Skeletal muscle cell (primary cell): Measurements from ENCODE around the gene ARRDC2.
"Not testable (repeated sequence)": the region's sequence is repeated elsewhere in the genome, so short reads cannot be mapped to it uniquely, and the experiment has no call there.

Experiments
- DNase-seq: peaks from one replicate; pipeline ENCODE4 v3.0.0-alpha.2; 2010; ENCODE audit warnings: low read depth
- H3K4me3 ChIP-seq: 2 replicates; pipeline ENCODE4 v1.5.1; 2011; ENCODE audit warnings: low read depth, mild to moderate bottlenecking, control low read depth, low read length, moderate library complexity

The ARRDC2 gene

DNA sequence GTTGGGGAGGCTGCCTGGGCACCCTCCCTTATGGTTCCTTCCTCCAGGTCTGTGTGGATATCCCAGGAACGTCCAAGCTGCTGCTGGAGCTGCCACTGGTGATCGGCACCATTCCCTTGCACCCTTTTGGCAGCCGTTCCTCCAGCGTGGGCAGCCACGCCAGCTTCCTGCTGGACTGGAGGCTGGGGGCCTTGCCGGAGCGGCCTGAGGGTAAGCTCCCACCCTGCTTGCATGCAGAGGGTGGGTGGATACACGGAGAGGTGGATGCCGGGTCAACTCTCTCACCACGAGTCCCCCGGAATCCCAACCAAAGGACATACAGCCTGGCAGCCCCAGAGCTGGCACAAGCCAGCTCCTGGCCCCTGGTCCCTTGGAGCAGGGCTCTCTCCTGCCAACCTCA is 2.2 kb downstream of the ARRDC2 start:
- no peak overlapping the region for H3K4me3 ChIP-seq
- no peak for DNase-seq

DNA sequence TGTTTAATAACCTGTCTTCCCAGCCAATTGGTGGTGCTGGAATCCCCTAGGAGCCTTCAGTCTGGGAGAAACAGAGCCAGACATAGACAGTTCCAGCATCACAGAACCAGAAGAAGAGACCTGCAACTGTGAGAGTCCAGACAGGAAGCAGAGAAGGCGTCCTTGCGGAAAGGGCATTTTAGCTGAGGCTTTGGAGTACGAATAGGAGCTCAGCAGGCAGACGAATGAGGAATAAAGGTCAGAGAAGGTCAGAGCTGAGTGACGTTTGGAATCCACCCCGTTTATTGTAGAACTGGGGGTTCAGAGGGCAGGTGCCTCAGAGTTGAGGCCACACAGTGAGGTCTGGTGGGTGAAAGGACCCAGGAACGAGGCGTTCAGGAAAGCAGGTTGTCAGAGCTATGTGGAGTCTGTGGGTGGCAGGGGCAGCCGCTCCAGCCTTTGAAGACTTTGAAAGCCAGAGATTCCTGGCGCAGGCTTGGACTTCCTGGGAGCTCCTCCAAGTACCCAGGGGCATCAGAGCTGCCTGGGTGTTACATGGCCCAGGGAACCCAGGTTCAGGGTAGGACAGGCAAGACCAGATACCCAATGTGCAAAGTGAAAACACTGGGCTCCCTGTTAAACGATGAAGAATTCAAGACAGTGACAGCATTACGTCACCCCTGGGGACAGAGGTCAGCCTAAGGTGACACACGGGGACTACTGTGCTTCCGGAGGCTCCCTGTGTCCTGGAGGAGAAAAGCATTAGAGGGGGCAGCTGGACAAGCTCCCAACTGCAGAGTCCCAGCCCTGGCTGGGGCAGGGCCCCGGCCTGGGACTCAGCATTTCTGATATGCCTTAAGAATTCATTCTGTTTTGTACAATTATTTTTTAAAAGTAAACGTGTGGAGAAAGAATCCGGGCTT is 5.5 kb downstream of the ARRDC2 start:
- H3K4me3 ChIP-seq, result no peak overlapping the region
- DNase-seq, result no peak

DNA sequence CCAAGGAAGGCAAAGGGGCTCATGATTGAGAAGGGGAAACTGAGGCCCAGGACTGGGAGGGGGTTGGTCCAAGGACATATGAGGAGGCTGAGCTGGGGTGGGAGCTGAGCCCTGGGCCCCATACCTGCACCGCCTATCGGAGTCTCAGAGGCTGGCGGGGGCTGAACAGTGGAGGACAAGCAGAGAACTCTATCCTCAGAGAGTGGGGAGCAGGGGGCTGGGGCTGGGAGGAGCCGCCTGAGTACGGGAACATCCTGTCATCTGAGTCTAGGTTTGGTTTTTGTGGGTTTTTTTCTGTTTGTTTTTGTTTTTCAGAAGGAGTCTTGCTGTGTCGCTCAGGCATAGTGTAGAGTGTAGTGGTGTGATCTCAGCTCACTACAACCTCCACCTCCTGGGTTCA is 6.2 kb downstream of the ARRDC2 start:
- no peak overlapping the region for H3K4me3 ChIP-seq
- no peak for DNase-seq

DNA sequence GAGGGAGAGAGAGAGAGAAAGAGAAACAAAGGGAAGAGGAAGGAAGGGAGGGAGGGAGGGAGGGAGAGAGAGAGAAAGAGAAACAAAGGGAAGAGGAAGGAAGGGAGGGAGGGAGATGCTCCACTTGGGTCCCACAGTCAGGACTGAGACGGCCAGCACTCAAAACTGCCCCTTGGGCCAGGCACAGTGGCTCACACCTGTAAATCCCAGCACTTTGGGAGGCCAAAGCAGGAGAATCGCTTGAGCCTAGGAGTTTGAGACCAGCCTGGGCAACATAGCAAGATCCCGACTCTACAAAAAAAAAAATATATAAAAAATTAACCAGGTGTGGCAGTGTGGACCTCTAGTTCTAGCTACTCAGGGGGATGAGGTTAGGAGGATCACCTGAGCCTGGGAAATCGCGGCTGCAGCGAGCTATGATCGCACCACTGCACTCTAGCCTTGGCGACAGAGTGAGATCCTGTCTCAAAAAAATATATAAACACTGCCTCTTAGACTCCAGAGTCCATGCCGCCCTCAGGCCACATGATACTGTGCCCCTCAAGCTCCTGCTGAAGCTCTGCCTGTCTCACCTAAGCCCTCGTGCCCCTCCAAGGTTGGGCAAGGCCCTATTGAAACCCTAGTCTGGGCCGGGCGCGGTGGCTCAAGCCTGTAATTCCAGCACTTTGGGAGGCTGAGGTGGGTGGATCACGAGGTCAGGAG is 8.4 kb downstream of the ARRDC2 start:
- no peak overlapping the region for H3K4me3 ChIP-seq
- no peak for DNase-seq

DNA sequence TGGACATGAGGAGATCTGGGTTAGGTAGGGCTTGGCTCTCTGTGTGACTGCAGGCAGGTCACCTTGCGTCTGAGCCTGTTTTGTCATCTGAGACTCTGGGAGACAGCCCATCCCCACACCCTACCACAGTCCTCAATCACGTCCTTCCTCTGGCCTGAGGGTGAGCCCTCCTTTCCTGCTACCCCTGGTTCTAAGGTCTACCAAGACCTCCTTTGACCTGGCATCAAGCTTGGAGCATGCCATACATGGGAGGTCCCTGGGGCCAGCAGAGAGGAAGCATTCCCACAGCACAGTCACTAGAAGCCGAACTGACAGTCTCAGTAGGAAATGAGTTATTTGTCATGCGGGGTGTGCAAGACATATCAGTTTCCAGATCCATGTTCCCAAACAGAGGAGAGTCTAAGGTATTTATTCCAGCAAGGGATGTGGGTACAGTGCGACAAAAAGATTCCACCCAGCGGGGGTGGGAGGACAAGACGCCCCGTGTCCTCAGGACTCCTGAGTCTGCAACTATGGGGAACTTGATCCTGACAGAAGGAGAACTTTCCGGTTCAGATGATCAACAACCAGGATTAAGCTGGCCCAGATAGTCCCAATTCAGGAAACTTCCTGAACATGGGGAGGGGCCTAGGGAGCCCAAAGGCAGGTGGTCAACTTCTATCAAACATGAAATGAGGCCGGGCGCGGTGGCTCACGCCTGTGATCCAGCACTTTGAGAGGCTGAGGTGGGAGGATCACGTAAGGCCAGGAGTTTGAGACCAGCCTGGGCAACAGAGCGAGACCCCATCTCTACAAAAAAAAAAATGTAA is 9.5 kb downstream of the ARRDC2 start:
- no peak for DNase-seq
- no peak overlapping the region for H3K4me3 ChIP-seq

DNA sequence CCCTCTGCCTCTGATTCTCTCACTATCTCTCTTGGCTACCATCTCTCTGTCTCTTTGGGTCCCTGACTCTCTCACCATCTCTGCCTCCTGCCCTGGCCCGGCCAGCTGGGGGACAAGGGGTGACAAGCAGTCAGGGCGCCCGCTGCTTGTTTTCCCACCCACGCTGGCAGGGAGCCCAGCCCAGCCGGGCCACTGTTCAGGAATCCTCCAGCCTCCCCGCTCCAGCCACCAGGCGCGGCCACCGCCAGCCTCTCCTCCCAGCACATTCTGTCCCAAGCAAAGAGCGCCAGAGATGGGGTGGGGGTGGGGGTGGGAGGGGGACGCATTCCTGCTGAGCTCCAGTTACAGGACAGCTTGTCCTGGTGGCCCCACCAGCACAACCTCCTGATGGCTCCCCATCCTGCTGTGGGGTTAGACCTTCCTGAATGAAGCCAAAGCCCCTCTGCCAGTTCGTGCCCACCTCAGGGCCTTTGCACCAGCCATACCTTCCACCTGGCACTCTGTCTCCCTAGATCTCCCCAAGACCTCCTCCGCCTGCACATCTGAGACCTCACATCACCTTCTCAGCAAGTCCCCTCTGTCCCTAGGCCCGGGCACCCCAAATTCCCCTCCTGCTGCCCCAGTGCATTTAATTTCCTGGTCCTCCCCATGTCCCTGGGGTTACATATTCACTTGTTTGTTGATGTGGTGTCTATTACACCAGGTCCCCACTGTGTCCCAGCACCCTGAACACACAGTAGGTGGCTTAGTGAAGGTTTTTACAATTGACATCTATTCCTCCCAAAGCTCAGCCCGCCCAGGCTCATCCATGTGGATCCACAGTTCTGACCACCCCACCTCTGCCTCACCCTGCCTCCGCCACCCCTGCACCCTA is 12.5 kb downstream of the ARRDC2 start:
- DNase-seq, result peak; percentile 59
- no peak overlapping the region for H3K4me3 ChIP-seq

DNA sequence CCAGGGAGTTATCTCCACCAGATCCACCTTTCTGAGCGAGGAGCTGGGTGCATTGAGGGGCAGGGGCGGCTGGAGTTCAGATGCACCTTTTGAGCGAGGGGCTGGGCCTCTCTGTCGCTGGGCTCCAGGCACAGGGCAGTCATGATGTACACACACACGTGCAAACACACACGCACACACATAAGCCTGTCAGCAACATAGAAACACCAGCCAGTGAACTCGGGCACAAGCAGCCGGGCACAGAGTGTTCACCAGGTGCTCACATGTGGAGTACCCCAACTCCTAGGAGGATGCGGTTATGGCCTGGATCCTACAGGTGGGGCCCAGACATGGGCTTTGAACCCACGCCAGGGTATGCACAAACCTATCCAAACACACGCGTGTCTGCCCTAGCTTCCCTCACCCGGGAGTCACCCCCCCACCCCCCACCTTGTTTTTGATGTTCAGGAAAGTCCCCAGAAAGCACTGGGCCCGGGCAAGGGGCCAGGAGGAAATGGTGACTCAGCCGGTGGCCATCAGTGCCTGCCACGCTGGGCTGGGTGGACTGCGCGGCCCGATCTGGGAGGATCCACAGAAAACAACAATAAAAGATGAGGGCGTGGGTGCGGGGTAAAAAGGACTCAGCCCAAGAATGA is 13.3 kb downstream of the ARRDC2 start:
- peak; percentile 80 for DNase-seq
- no peak overlapping the region for H3K4me3 ChIP-seq

DNA sequence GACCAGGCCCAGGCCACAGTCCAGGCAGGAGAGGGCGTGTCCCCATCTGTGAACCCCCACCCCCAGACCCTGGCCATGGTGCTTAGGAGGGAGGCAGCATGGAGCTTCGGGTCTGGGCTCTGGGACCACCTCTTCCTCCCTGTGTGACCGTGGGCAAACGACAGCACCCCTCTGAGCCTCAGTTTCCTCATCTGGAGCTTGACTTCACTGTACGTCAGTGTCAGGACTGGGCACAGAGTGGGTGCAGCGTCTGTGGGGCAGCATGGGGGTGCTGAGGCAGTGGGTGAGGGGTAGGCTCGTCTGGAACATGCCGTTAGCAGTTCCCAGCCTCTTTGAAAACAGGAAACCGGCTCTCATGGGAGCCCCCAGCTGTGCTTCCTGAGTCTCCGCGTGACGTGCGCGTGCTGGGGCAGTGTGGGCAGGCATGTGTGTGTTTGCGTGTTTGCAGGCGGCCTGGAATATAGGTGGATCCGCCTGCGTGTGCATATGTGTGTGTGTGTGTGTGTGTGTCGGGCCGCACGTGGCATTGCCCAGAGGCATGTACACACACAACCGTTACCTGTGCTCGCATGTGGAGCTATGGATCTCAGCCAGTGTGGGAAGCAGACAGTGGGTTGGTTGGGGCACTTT is 15.8 kb downstream of the ARRDC2 start:
- H3K4me3 ChIP-seq, result no peak overlapping the region
- DNase-seq, result peak; percentile 96

DNA sequence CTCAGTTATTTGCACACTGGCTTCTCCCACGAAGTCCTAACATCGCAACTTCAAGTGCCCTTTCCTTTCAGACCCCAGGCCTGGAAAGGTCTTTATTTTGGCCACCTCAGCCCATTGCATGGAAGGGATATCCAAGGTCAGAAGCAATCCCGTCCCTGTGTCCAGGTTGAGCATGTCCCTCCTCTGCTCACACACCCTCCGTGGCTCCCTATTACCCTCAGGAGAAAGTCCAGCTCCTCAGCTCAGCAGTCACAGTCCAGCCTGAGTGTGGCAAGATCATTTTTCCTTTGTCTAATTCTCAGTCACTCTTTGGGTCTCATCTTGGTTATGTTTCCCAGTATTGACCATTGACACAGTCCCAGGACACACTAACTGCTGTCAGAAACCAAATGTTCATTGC is 19.2 kb downstream of the ARRDC2 start:
- no peak for DNase-seq

DNA sequence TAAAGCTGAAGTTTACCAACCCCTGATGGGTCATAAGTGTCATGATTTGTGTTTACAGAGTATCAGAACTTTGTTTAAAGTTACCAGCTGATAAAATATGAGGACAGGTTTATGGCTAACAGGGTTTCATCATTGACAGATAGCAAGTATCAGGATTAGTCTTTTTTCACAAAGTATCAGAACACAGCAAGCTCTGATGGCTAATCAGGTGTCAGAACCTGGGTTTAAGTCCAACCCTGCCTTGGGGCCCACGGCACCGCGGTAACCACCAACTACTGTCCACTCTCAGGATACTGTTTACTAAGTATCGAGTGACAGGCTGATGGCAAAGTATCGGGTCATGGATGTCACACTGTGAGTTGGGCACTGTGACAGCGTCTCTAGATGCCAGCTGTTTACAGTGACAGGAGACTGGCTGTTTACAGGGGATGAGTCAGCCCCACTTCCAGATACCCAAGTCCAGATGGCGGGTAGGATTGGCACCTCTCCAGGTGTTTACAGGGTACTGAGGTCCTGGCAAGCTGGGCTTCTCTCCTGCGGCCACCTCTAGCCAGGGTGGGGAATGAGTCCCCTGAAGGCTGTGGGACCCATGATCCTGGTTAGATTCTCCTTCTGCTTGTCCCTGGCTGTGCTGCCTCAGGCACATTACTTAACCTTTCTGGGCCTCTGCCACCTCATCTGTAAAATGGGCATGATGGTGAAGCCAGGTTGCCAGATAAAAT is 21.8 kb downstream of the ARRDC2 start:
- DNase-seq, result no peak
- no peak overlapping the region for H3K4me3 ChIP-seq

More for the DNA sequence above, 19.2 kb downstream of the ARRDC2 start:
- H3K4me3 ChIP-seq, result no peak overlapping the region

DNA sequence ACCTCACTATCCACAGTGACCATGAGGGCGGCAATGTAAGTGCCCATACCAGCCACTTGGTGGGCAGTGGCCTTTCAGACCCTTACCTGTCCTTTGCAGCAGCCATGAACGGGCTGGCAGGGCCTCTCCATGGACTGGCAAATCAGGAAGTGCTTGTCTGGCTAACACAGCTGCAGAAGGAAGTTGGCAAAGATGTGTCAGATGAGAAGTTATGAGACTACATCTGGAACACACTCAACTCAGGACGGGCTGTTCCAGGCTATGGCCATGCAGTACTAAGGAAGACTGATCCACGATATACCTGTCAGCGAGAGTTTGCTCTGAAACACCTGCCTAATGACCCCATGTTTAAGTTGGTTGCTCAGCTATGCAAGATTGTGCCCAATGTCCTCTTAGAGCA is 23.4 kb downstream of the ARRDC2 start:
- H3K4me3 ChIP-seq, DNase-seq: not testable (repeated sequence)

DNA sequence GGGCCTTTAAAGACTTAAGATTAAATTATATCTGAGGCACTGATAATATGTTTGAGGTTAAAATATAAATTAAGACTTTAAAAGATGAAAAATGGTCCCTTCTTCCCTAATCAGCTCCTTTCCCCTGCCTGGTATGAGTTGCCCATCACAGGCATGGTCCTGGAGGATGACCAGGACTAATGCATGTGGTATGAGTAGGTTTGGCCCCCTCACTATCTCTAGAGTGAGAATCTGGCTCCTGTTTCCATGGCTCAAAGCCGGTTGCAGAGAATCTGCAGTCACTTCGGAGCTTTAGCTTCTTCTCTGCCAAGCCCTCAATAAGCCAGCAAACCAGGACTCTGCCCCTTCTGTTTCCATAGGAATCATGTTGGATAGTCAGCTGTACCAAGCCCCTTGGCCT is 24.1 kb downstream of the ARRDC2 start:
- DNase-seq, H3K4me3 ChIP-seq: not testable (repeated sequence)

DNA sequence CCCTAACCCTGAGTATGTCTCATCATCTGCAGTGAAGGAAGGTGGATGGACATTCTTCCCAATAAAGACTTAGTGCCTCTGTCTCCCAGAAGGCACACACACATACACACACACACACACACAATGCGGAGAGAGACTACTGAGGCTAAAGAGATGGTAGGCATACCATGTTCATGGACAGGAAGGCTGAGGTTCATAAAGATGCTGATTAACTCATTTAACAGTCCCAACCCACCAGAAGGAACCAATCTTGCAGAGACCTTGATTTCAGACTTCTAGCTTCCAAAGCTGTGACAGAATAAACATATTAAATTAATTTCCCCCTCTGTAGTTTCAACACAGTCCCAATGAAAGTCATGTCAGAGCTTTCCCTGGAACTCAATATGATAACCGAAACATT is 33.1 kb downstream of the ARRDC2 start:
- DNase-seq, result no peak
- no peak overlapping the region for H3K4me3 ChIP-seq

DNA sequence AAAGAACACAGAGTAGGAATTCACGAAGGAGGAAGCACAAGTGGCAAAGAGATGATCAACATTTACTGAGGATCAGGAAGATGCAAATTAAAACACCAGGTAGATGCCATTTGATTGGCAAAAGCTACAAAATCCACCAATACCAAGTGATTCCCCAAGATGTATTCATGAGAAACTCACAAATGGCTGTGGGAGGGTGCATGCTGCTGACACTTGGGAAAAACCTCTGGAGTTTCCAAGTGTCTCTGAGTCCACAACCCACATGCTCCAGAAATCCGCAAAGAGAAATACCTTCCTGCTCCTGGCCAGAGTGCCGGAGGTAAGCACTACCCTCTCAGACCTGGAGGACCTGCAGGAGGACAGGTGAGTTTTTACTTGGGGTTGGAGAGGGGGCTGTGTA is 35.7 kb downstream of the ARRDC2 start:
- DNase-seq, result no peak

DNA sequence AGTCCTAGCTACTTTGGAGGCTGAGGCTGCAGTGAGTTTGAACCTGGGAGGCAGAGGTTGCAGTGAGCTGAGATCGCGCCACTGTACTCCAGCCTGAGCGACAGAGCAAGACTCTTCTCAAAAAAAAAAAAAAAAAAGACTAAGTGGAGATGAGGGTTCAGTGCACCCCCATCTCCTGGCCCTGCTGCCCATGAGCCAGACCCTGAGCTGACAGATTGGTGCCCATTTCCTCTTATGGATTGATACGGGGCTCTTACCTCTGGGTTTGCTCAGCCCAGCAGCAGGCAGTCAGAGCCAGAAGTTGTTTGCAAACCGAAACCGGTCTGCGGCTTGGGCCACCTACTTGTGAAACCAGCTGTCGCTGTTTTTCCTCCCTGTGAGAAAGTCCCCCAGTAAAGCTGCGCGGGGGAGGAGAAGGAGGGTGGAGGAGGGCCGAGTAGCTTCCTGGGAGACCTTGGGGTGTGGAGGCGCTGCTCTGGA is 36.9 kb downstream of the ARRDC2 start:
- peak; percentile 58 for DNase-seq
- peak overlapping the region; percentile 29 for H3K4me3 ChIP-seq

More for the DNA sequence above, 35.7 kb downstream of the ARRDC2 start:
- H3K4me3 ChIP-seq, result no peak overlapping the region

DNA sequence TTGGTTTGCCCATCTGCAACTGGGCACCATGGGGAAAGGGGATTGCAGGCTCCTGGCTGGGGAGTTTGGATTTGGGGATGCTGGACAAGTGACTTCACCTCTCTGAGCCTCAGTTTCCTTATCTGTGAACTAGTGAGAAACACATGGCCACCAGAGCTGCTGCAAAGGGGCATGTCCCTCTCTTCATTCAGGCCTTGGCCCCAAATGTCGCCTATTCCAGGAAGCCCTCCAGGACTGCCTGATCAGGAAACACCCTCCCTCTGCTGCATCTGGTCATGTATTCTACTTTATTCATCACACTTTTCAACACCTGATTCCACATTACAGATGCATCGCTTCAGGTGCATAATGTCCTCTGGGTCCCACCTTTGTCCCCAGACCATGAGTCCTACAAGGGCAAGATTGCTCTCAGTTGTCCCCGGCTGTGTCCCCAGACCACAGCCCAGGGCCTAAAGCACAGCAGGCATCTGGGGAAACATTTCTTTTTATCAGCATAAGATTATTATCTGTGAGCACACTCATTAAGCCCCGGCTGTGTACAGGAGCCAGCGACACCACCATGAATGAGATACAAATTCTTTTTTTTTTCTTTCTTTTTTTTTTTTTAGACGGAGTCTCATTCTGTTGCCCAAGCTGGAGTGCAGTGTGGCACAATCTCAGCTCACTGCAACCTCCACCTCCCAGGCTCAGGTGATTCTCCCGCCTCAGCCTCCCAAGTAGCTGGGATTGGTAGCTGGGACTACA is 37.5 kb downstream of the ARRDC2 start:
- H3K4me3 ChIP-seq, result peak overlapping the region; percentile 29
- DNase-seq, result no peak
